Limb (tissue), 2 donors: ENCODE results near the gene PADI3.

Source experiments
- DNase-seq, 2 donors: peaks; one replicate each; pipeline ENCODE4 v3.0.0-alpha.2; 2016; ENCODE audit errors: extremely low spot score in 2 of 2

The PADI3 gene

GRCh38 chr1:17214876-17215544 lies 33.9 kb upstream of the PADI3 start:
- no peak for DNase-seq

GRCh38 chr1:17215545-17215890 lies 33.4 kb upstream of the PADI3 start:
- DNase-seq = no peak

- no peak for DNase-seq
These were observed 32.8 kb upstream of the PADI3 start for GRCh38 chr1:17216078-17216477.

GRCh38 chr1:17217607-17218006 lies 31.3 kb upstream of the PADI3 start:
- DNase-seq = no peak

- no peak for DNase-seq
These were observed 30.0 kb upstream of the PADI3 start for GRCh38 chr1:17218939-17219338.

GRCh38 chr1:17220287-17220686 lies 28.6 kb upstream of the PADI3 start:
- DNase-seq = no peak

GRCh38 chr1:17222557-17222956 lies 26.3 kb upstream of the PADI3 start:
- DNase-seq = no peak

- DNase-seq = no peak
These were observed 24.5 kb upstream of the PADI3 start for GRCh38 chr1:17224434-17224833.

GRCh38 chr1:17225140-17225539 lies 23.8 kb upstream of the PADI3 start:
- no peak for DNase-seq

GRCh38 chr1:17227358-17227915 lies 21.5 kb upstream of the PADI3 start:
- no peak for DNase-seq

GRCh38 chr1:17228619-17229018 lies 20.3 kb upstream of the PADI3 start:
- DNase-seq = no peak

GRCh38 chr1:17229379-17229778 lies 19.5 kb upstream of the PADI3 start:
- no peak for DNase-seq

- no peak for DNase-seq
These were observed 18.8 kb upstream of the PADI3 start for GRCh38 chr1:17230106-17230505.

GRCh38 chr1:17230671-17231310 lies 18.1 kb upstream of the PADI3 start:
- no peak for DNase-seq

GRCh38 chr1:17232759-17233661 lies 15.9 kb upstream of the PADI3 start:
- DNase-seq = no peak

GRCh38 chr1:17233675-17234320 lies 15.1 kb upstream of the PADI3 start:
- DNase-seq = no peak

- no peak for DNase-seq
These were observed 14.5 kb upstream of the PADI3 start for GRCh38 chr1:17234405-17234804.

- DNase-seq = no peak
These were observed 13.6 kb upstream of the PADI3 start for GRCh38 chr1:17235135-17235885.

- peak; percentile 81 to 89 for DNase-seq
These were observed 11.9 kb upstream of the PADI3 start for GRCh38 chr1:17236779-17237560.

- no peak for DNase-seq
These were observed 11.4 kb upstream of the PADI3 start for GRCh38 chr1:17237561-17237903.
